Skeletal muscle cell (primary cell): ENCODE data around the gene ASB15.

ENCODE experiments used
- DNase-seq: peaks from one replicate; pipeline ENCODE4 v3.0.0-alpha.2; 2010; ENCODE audit warnings: low read depth
- H3K4me3 ChIP-seq: 2 replicates; pipeline ENCODE4 v1.5.1; 2011; ENCODE audit warnings: low read depth, mild to moderate bottlenecking, control low read depth, low read length, moderate library complexity

ASB15 gene

GRCh38 chr7:123658023-123658422, 56.4 kb downstream of the ASB15 start:
- no peak for DNase-seq

GRCh38 chr7:123660514-123661354, 59.1 kb downstream of the ASB15 start:
- no peak overlapping the region for H3K4me3 ChIP-seq
- DNase-seq: no peak

More at GRCh38 chr7:123658023-123658422, 56.4 kb downstream of the ASB15 start:
- no peak overlapping the region for H3K4me3 ChIP-seq

DNA sequence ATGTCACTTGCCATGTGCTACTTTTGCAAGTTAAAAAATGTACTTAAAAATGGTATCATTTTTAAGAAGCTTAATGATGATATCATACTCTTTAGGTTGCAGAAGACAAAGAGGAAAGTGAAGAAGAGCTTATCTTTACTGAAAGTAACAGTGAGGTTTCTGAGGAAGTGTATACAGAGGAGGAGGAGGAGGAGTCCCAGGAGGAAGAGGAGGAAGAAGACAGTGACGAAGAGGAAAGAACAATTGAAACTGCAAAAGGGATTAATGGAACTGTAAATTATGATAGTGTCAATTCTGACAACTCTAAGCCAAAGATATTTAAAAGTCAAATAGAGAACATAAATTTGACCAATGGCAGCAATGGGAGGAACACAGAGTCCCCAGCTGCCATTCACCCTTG, 60.1 kb downstream of the ASB15 start:
- H3K4me3 ChIP-seq: no peak overlapping the region
- no peak for DNase-seq

DNA sequence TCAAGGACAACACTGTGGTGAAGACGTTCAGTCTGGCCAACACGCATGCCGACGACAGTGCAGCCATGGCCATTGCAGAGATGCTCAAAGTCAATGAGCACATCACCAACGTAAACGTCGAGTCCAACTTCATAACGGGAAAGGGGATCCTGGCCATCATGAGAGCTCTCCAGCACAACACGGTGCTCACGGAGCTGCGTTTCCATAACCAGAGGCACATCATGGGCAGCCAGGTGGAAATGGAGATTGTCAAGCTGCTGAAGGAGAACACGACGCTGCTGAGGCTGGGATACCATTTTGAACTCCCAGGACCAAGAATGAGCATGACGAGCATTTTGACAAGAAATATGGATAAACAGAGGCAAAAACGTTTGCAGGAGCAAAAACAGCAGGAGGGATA, 60.7 kb downstream of the ASB15 start:
- H3K4me3 ChIP-seq: no peak overlapping the region
- DNase-seq: no peak

GRCh38 chr7:123662755-123663154, 61.1 kb downstream of the ASB15 start:
- no peak for DNase-seq

DNA sequence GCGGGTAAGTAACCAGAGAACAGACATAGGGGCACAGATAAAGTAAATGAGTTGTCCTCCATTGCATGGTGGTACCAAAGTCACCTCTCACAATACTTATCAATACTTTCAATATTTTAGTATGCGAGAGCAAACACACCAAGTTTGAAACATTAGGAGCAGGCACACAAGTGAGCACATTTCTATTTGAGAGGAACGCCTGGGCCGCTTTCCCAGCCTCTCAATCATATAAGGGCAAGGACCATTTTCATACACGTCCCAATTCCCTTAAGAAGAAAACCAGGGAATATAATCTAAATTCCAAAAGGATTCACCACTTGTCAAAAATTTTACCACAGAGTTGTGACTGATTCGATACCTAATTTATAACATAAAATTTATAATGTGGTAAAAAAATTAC, 61.6 kb downstream of the ASB15 start:
- DNase-seq: no peak
- H3K4me3 ChIP-seq: no peak overlapping the region

More at GRCh38 chr7:123662755-123663154, 61.1 kb downstream of the ASB15 start:
- H3K4me3 ChIP-seq: no peak overlapping the region

DNA sequence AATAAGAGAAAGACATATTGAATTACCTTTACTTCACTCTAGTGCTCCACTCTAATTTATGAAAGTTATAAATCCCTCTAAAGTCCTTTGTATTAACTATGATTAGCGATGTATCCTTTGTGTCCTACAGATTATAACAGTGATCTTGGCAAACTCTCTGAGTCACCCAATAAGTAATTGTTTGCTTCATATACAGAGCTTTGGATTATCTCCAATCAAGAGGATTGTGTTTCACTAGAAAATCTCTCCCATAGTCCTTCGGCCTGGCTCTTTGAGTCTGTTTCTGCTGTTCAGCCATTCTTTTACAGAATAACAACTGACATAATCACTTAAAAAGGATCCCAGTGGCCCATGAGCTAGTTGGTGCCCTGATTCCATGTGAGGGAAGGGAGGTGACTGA, 63.5 kb downstream of the ASB15 start:
- no peak overlapping the region for H3K4me3 ChIP-seq
- DNase-seq: no peak

GRCh38 chr7:123665896-123666295, 64.3 kb downstream of the ASB15 start:
- no peak for DNase-seq
- no peak overlapping the region for H3K4me3 ChIP-seq

DNA sequence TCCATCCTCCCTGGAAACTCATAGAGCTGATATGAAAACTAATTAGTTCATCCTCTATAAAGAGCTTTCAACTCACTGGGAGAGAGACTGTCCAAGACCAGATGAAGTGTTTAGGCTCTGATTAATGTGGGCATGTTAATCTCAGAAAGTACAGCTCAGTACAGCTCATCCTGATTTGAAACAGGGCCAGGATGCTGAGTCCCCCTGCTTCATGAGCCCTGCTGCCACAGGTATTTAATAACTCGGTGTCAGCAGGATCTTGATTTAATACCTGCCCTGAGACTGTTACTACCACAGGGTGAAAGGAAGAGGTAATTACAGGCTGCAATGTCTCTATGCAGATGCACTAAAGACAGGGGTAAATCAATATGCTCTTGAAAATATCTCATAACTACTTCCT, 64.9 kb downstream of the ASB15 start:
- H3K4me3 ChIP-seq: no peak overlapping the region
- no peak for DNase-seq

DNA sequence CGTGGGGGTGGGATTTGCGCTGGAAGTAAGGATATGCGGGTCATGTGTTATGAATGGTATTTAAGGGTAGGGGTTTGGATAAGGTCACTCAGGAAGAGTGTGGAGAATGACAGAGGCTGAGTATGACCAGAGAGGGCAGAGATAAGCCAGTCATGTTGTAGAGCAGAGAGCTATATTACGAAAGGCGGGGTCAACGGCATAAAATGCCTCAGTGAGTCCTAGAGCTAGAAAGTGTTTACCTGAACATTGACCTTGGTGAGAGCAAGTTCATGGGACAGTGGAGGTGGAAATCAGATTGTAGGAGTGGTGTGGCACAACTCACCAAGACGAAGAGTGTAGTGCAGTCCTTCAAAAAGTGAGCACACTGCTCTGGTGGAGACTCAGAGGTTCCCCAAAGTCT, 67.9 kb downstream of the ASB15 start:
- no peak overlapping the region for H3K4me3 ChIP-seq
- DNase-seq: no peak

DNA sequence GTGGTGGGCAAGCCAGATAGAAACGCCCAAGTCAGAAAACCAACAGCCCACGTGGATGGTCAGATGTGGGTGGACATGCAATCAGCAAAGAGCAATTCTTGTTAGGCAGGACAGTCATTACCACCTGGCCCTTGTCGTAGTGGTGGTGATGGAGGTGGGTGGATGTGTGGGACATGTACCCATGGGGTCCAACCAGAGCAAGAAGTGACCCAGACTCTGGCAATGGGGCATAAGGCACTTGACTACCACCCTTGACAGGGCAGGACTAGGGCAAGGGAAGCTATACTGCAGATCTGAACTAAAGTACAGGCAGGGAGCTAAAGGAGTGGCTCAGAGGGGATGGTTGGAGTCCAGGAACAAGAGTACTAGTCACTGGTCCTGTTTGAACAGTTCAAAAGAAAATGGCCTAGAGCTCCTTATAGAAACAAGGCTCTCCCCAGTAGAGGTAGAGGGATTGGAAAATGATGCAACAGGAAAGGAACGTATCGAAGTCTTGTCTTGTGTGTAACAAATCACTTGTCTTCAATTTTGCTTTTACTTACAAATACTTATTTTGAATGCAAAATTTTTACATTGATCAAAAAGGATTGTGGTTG, 71.6 kb downstream of the ASB15 start:
- no peak overlapping the region for H3K4me3 ChIP-seq
- DNase-seq: no peak

GRCh38 chr7:123673752-123674398, 72.3 kb downstream of the ASB15 start:
- no peak for DNase-seq
- no peak overlapping the region for H3K4me3 ChIP-seq

DNA sequence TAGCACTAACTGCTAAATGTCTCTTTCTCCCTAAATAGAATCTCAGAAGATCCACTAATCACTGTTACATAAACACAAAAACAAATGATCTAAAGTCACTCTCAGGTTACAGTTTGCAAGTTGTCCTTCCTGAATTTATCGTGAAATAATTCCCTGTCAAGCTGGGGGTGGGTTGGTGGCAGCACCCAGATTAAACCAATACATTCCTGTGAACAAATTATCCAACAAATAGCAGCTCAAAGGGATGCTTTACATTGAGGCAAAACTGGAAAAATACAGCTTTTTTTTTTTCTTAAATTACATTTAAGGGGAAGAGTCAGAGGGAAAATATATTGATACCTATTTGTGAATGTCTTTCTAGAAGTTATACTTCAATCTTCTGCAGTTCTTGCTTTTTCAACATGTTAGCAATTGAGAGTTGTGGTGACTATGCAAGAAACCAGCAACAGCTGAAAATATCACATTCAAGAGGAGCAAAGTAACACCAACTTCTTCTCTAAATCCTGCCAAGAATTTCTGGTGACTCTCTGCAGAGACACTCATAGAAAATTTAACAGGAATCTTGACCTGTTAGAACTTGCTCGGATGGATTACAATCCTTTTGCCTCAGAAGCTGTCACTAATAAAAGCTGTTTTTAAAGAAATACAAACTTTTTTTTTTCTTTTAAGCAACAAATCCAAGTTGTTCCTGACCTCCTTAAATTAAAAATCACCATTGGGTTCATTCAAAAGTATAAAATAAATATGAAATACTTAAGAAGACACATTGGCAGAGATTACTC, 73.0 kb downstream of the ASB15 start:
- DNase-seq: peak; percentile 14
- no peak overlapping the region for H3K4me3 ChIP-seq

GRCh38 chr7:123675181-123675473, 73.5 kb downstream of the ASB15 start:
- no peak overlapping the region for H3K4me3 ChIP-seq
- no peak for DNase-seq

GRCh38 chr7:123677061-123677715, 75.6 kb downstream of the ASB15 start:
- DNase-seq: no peak
- no peak overlapping the region for H3K4me3 ChIP-seq

DNA sequence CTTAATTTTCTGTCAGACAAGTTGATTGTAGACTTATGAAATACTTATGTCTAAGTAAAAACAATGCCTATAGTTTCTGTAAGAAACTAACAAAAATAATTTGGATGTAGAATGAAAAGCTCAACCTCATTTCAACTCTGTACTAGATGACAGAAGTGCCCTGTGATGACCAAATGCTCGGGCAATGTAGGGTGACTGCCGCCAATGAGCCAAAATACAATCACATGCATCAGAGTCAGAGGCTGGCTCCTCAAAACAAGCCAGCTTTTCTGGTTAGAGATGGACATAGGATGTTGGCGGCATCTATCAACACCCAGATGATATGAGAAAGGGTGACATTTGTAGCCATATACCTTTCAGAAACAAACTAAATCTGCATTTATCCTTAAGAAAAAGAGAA, 78.0 kb downstream of the ASB15 start:
- DNase-seq: no peak
- no peak overlapping the region for H3K4me3 ChIP-seq

DNA sequence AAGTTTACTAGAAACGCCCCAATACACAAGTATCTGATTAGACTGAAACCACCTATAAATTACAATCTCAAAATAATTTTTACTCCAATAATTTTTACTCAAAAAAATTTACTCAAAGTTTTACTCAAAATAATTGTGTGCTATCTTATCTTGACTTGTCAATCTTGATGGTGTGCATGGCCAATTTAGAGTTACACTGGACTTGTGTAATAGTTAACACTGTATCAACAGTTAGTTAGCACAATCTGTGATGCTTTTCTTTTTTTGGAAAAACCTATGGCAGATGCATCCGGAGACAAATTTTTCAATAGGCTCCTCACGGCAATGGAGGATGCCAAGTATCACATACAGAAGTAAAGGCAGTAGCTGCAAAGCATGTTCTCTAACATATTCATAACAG, 79.0 kb downstream of the ASB15 start:
- no peak overlapping the region for H3K4me3 ChIP-seq
- no peak for DNase-seq

- H3K4me3 ChIP-seq: no peak overlapping the region
- DNase-seq: no peak
These were observed 79.9 kb downstream of the ASB15 start for GRCh38 chr7:123681561-123681960.

DNA sequence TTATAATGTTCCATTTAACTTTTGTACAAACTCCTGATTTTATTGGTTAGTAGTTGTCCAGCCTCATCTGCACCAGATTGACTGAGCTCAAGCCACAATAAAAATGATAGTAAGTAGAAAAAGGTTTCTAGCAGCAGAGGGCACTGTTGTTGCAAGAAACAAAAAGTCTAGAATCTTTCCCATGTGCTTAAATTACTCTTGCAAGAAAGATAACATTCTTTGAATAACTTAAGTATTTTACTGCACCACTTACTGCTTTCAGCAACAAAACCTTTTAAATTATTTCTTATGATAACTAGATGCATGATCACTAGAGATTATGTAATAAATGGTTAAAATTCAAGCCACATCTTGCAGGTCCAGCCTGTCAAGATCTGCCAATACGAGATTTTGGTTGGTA, 81.1 kb downstream of the ASB15 start:
- peak; percentile 20 for DNase-seq
- no peak overlapping the region for H3K4me3 ChIP-seq

GRCh38 chr7:123687161-123687560, 85.5 kb downstream of the ASB15 start:
- no peak overlapping the region for H3K4me3 ChIP-seq
- no peak for DNase-seq
